Measurements from ENCODE around the gene CHST15. TPM values are rescaled to one million over a fixed set of nuclear protein-coding genes. Genes with fewer than 3 reads are reported as not detected.
A peak's percentile ranks its signal among the peaks of the same experiment; 100 is the strongest.

CHST15 gene
- total and polyA plus RNA-seq, 2 of the 13 experiments (the other 11 are each of a cell fraction or from before 2014, with no cell fraction given), result 1.4 to 94.7 TPM

DNA sequence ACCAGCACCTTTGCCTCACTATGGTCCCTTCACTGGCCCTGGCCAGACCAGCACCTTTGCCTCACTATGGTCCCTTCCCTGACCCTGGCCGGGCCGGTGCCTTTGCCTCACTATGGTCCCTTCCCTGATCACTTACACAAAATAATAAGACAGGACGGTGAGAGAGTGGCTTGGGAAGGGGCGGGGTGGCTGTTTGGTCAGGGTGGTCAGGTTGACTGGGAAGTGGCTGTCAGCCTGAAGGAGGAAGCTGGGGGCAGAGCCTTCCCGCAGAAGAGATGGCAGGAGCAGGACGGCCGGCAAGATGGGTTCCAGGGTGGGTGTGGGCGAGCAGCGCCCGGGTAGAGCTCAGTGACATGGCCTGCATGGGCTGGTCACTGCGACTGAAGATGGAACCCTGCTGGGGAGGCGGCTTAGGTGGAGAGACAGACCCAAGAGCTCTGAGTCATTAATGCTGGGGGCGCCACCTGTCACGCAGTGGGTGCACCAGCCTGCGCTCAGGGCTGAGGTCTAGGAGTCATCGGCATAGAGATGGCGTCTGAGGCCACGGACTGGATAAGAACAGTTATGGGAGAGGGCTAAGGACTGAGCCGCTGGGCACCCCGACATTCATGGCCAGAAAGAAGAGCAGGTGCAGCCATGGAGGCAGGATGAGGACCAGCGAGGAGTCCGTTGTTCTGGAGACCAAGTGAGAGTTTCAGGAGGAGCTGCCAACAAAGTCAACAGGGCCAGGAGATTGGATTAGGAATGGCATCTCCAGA, 91.8 kb downstream of the CHST15 start (continued):
- TF ChIP-seq ZNF761 (CRISPR knock-in tag; conservative IDR thresholded peaks at IDR 0.05) (no peak), ZC3H13 (CRISPR knock-in tag; IDR thresholded peaks at IDR 0.05) (peak; percentile 82)

GRCh38 chr10:124000792-124001201, 92.6 kb downstream of the CHST15 start:
- Histone ChIP-seq H3K9me3 (ENCODE audit: low read length) (no peaks in the 10 kb centered on the region), H3K36me3 (replicated peaks in 1 of 2; ENCODE audit: control insufficient read depth in 1 of 2, insufficient read depth in 2 of 2, low read length in 2 of 2) (no peaks in the 10 kb centered on the region), H3K27me3 (ENCODE audit: control insufficient read depth in 1 of 2, insufficient read depth in 2 of 2, low read length in 2 of 2) (no peaks in the 10 kb centered on the region), H2AFZ (ENCODE audit: low read length) (no peak overlapping the region), H3K27ac (ENCODE audit: extremely low read length, insufficient read depth, low read length) (no peak overlapping the region), H3K79me2 (ENCODE audit: insufficient read depth, low read length) (no peaks in the 10 kb centered on the region), H3K9ac (ENCODE audit: insufficient read depth, low read depth, low read length) (no peak overlapping the region), H3K4me2 (ENCODE audit: low read depth, low read length) (no peak overlapping the region), H4K20me1 (ENCODE audit: insufficient read depth, low read length) (peaks cover 9% of the 10 kb centered on the region; the same call in 1 of the 2 replicates), H3K4me3 (replicated peaks in 1 of 3; ENCODE audit: insufficient read depth in 1 of 3, low read depth in 2 of 3, low read length in 3 of 3) (no peak overlapping the region), H3K4me1 (ENCODE audit: insufficient read depth, low read length) (peaks cover 54% of the 10 kb centered on the region)
- BruUV-seq (replicated peaks), result no TSS peak
- DNase-seq (ENCODE audit: low spot score), result no peak
- ChIA-PET CTCF (ENCODE audit: low intra/inter-chr PET ratio, low total read pairs) (no interaction called here), POLR2A (no interaction called here)
- intact Hi-C loops (cut with micrococcal nuclease; ENCODE audit: unreplicated experiment), result no loop called here
- no peak for ATAC-seq
- TF ChIP-seq SSRP1 (CRISPR knock-in tag; IDR thresholded peaks at IDR 0.05) (peak; percentile 7; the same call in 1 of the 2 replicates), POLR2A (IDR thresholded peaks at IDR 0.05; ENCODE audit: insufficient read depth in 1 of 2, low read depth in 2 of 2, low read length in 2 of 2) (peak in 1 of 2 experiments; percentile 48; a peak in 1 of 4 replicates), GFI1 (CRISPR knock-in tag; IDR thresholded peaks at IDR 0.05; ENCODE audit: borderline replicate concordance) (no peak), ZFY (CRISPR knock-in tag; IDR thresholded peaks at IDR 0.05) (no peak)
- WGBS (ENCODE audit: low lambda C conversion rate), result 82% methylated on average over 8 of the region's 8 CpGs
- no peak for FAIRE-seq
- in situ Hi-C loops (cut with HindIII; ENCODE audit: extremely low pct_ligation_motif_present, low pct_unique_long_range_greater_than_20kb), result no loop called here

All from HepG2 (cell line).